Prostate gland (tissue), 2 donors: ENCODE measurements around the gene NID1. TPM values are rescaled to one million over a fixed set of nuclear protein-coding genes. Genes with fewer than 3 reads are reported as not detected.

Experiments
- DNase-seq: peaks from one replicate; pipeline ENCODE4 v3.0.0-alpha.2; 2019; ENCODE audit warnings: low spot score
- H3K27ac ChIP-seq, 2 donors: fragments of 200-600 bp; sonication (generic); 2 replicates each; pipeline ENCODE4 v1.5.1; 2017 to 2019
- H3K27me3 ChIP-seq: fragments of 200-600 bp; sonication (generic); replicated peaks from 2 replicates; pipeline ENCODE4 v1.5.1; 2019; ENCODE audit not compliant: insufficient read depth
- H3K36me3 ChIP-seq, 2 donors: fragments of 200-600 bp; sonication (generic); 1 replicate in 1 of 2; 2 replicates in 1 of 2; pipeline versions ENCODE4 v1.5.1 to v1.8.1; 2017 to 2019
- H3K4me1 ChIP-seq: fragments of 200-600 bp; sonication (generic); replicated peaks from 2 replicates; pipeline ENCODE4 v1.5.1; 2019
- H3K4me3 ChIP-seq, 2 donors: fragments of 200-600 bp; sonication (generic); 2 replicates each; pipeline ENCODE4 v1.5.1; 2017 to 2019
- H3K9me3 ChIP-seq: fragments of 200-600 bp; sonication (generic); 2 replicates; pipeline ENCODE4 v1.5.1; 2017
- POLR2A ChIP-seq: fragments of 450-650 bp; IDR thresholded peaks from one replicate; pipeline ENCODE4 v1.6.1; 2016; ENCODE audit warnings: antibody characterized with exemption, mild to moderate bottlenecking
- POLR2AphosphoS5 ChIP-seq: sonication (generic); formaldehyde crosslinking; IDR thresholded peaks from one replicate; pipeline ENCODE4 v1.6.1; 2017; ENCODE audit warnings: antibody characterized with exemption
- WGBS: methylation state at CpG from one replicate; pipeline ENCODE4 v1.1.5; 2018; 5-methylcytosine and 5-hydroxymethylcytosine counted together
- intact Hi-C: fragments of 100-400 bp; cut with DNase I; formaldehyde crosslinking; loops from one replicate; pipeline ENCODE4 v1.14.2; 2022
- total RNA-seq, 2 donors: library from RNA; depleted of rRNA; stranded (reverse); fragments of >200 nt; gene quantifications; one replicate each; pipeline ENCODE4 v1.1.0, GENCODE V29; 2016
- TF ChIP-seq, protein P1 (sequence below), 4 experiments: fragments of 200-600 bp in 2 of 4; fragments of 450-650 bp in 2 of 4; sonication (generic) in 2 of 4; IDR thresholded peaks; 1 replicate in 3 of 4; 2 replicates in 1 of 4; pipeline ENCODE4 v1.5.1; 2016 to 2019; ENCODE audit warnings: antibody characterized with exemption in 4 of 4, mild to moderate bottlenecking in 2 of 4, moderate library complexity in 2 of 4

NID1 gene
- total RNA-seq, 2 donors from 2014 or later: 21.6 to 74.9 TPM

DNA sequence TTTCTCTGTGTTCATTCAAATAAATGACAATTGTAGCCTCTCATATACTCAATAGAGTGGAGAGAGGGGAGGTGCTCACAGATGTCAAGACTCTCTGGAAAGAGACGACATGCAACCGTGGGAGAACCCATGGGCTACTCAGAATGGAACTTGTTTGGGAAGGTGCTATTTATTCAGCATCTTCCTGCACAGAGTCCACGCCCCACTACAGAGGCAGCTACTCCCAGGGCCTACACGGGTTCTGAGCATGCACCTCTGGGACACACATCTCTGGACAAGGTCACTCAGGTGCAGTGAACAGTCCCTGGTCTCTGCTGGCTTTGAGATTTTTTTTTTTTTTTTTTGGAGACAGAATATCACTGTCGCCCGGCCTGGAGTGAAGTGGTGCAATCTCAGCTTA lies 64.1 kb downstream of the NID1 start:
- no peak for DNase-seq
- Histone ChIP-seq H3K9me3 (no peaks in the 10 kb centered on the region), H3K27me3 (no peaks in the 10 kb centered on the region), H3K4me1 (no peaks in the 10 kb centered on the region), H3K27ac (no peak overlapping the region), H3K36me3 (no peaks in the 10 kb centered on the region), H3K4me3 (no peak overlapping the region)
- TF ChIP-seq POLR2AphosphoS5 (no peak), POLR2A (no peak)
- TF ChIP-seq, protein P1, sequence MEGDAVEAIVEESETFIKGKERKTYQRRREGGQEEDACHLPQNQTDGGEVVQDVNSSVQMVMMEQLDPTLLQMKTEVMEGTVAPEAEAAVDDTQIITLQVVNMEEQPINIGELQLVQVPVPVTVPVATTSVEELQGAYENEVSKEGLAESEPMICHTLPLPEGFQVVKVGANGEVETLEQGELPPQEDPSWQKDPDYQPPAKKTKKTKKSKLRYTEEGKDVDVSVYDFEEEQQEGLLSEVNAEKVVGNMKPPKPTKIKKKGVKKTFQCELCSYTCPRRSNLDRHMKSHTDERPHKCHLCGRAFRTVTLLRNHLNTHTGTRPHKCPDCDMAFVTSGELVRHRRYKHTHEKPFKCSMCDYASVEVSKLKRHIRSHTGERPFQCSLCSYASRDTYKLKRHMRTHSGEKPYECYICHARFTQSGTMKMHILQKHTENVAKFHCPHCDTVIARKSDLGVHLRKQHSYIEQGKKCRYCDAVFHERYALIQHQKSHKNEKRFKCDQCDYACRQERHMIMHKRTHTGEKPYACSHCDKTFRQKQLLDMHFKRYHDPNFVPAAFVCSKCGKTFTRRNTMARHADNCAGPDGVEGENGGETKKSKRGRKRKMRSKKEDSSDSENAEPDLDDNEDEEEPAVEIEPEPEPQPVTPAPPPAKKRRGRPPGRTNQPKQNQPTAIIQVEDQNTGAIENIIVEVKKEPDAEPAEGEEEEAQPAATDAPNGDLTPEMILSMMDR (IDR thresholded peaks at IDR 0.05): no peak
- 87% methylated on average over 6 of the region's 6 CpGs for WGBS
- intact Hi-C loops: no loop called here

DNA sequence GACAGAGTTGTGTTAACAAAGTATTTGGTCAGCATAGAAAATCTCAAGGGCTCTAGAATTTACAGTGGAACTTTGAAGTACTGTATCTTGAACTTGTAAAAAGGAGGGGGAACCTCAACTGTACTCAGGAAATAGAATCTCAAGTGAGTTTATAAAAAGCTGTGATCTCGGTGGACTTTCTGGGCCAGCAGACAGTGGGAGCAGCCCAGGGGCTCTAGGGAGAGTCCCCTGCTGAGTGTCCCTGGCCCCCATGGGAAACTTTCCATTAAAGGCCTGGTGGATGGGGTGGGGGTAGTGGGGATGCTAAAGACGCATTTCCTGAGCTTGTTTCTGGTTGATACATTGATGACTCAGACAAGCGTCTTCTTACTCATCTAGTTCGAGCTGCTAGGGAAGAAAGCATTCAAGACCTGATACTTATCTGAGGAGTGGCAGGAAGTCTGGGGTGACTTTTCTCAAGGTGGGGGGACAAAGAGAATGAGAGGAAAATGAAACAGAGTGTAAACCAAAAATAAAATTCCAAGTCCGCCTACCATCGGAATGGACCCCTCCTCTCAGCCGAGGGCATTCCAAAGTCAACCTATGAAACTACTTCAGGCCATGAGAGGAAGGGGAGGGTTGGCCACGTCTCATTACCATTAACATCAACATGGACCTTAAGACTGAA lies 65.5 kb downstream of the NID1 start:
- 63% methylated on average over 8 of the region's 8 CpGs for WGBS
- no peaks in the 10 kb centered on the region for H3K27me3 ChIP-seq
- intact Hi-C loops: no loop called here

DNA sequence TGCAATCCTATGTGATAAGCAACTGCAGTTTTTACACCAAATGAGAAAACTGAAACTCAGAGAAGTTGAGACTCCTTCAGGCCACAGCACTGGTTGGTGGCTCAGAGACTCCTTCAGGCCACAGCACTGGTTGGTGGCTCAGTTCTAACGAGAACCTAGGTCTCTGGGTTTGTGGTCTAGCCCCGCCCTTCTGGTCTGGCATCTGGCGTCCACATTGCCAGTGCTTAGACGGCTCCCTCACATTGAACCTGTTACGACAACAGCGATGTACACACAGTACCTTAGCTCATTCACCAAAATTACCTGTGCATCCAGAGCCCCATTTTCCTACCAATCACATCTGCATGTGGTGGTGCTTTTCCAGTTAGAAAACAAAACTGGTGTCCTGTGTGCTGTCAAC lies 66.1 kb downstream of the NID1 start:
- H3K9me3 ChIP-seq: no peaks in the 10 kb centered on the region
- TF ChIP-seq, protein P1 (IDR thresholded peaks at IDR 0.05): no peak
- TF ChIP-seq POLR2AphosphoS5 (no peak), POLR2A (no peak)
- no peaks in the 10 kb centered on the region for H3K36me3 ChIP-seq
- WGBS: 87% methylated on average over 6 of the region's 6 CpGs
- intact Hi-C loops: no loop called here
- no peaks in the 10 kb centered on the region for H3K4me1 ChIP-seq
- no peak for DNase-seq
- no peak overlapping the region for H3K27ac ChIP-seq
- H3K4me3 ChIP-seq: no peak overlapping the region
- H3K27me3 ChIP-seq: no peaks in the 10 kb centered on the region

More for the DNA sequence above, 65.5 kb downstream of the NID1 start:
- Histone ChIP-seq H3K4me3 (no peak overlapping the region), H3K9me3 (no peaks in the 10 kb centered on the region), H3K36me3 (no peaks in the 10 kb centered on the region), H3K4me1 (no peaks in the 10 kb centered on the region), H3K27ac (no peak overlapping the region)
- DNase-seq: no peak
- TF ChIP-seq, protein P1 (IDR thresholded peaks at IDR 0.05): no peak
- no peak for TF ChIP-seq POLR2A

DNA sequence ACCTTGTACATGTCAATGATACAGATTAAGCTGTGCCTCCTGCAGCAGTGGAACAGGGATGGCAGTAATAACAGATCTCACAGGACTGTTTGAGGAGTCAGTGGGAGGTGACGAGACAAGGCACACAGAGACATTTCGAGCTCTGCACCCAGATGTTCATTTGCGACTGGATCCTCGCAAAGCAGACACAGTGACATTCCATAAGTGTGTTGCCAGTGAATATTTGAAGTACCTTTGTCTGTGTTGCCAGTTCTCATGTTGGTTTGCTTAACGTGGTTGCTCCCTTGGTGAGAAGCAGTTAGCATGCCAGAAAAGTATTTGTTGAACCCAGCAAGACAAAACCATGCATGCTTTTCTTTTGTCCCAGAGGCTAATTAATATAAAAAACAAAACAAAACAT lies 67.0 kb downstream of the NID1 start:
- no peak for DNase-seq
- Histone ChIP-seq H3K9me3 (no peaks in the 10 kb centered on the region), H3K4me1 (no peaks in the 10 kb centered on the region), H3K27ac (no peak overlapping the region), H3K4me3 (no peak overlapping the region), H3K36me3 (no peaks in the 10 kb centered on the region), H3K27me3 (no peaks in the 10 kb centered on the region)
- TF ChIP-seq POLR2AphosphoS5 (no peak), POLR2A (no peak)
- TF ChIP-seq, protein P1 (IDR thresholded peaks at IDR 0.05): no peak
- intact Hi-C loops: no loop called here
- 44% methylated on average over 5 of the region's 5 CpGs for WGBS

DNA sequence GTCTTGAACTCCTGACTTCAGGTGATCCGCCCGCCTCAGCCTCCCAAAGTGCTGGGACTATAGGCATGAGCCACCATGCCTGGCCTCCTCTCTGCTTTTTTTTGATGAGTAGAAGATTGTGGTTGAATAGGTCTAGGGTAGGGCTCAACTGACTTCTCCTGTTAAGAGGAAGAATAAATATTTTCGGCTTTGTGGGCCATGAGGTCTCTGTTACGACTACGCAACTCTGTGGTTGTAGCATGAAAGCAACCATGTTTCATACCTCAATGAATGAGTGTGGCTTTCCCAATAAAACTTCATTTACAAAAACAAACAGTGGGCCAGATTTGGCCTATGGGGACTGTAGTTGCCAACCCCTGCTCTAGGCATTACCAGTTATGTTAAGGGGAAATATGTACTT lies 67.8 kb downstream of the NID1 start:
- Histone ChIP-seq H3K4me1 (no peaks in the 10 kb centered on the region), H3K36me3 (no peaks in the 10 kb centered on the region), H3K4me3 (no peak overlapping the region), H3K27me3 (no peaks in the 10 kb centered on the region), H3K9me3 (no peaks in the 10 kb centered on the region), H3K27ac (no peak overlapping the region)
- WGBS: 96% methylated on average over 5 of the region's 5 CpGs
- TF ChIP-seq POLR2A: no peak
- no peak for TF ChIP-seq POLR2AphosphoS5
- TF ChIP-seq, protein P1 (IDR thresholded peaks at IDR 0.05): no peak
- no peak for DNase-seq
- intact Hi-C loops: no loop called here
